GM12878 (cell line): Measurements from ENCODE around the gene EEFSEC.

ENCODE experiments used
- CREB1 ChIP-seq: IDR thresholded peaks from 2 replicates; pipeline ENCODE4 v1.6.1; 2012; ENCODE audit warnings: low read depth, mild to moderate bottlenecking, inconsistent platforms
- CTCF ChIP-seq, 3 experiments: IDR thresholded peaks in 2 of 3; conservative IDR thresholded peaks in 1 of 3; 2 replicates each; pipeline ENCODE4 v1.5.1; 2011; ENCODE audit warnings: low read depth in 3 of 3, low read length in 3 of 3, mild to moderate bottlenecking in 3 of 3, control low read depth in 2 of 3, moderate library complexity in 2 of 3, inconsistent platforms in 1 of 3, mixed read lengths in 1 of 3; ENCODE audit not compliant: control insufficient read depth in 2 of 3, insufficient read depth in 1 of 3; ENCODE audit errors: extremely low read depth in 1 of 3
- EZH2 ChIP-seq: IDR thresholded peaks from 2 replicates; pipeline ENCODE4 v1.6.1; 2012; ENCODE audit warnings: low read depth, mild to moderate bottlenecking, control low read depth, inconsistent platforms, low read length, borderline replicate concordance; ENCODE audit not compliant: control insufficient read depth
- IKZF2 ChIP-seq, 2 experiments: fragments of 450-650 bp; IDR thresholded peaks; 2 replicates each; pipeline ENCODE4 v1.6.1; 2017; ENCODE audit warnings: mild to moderate bottlenecking in 2 of 2, moderate library complexity in 2 of 2
- MAX ChIP-seq: IDR thresholded peaks from 2 replicates; pipeline ENCODE4 v1.6.1; 2012; ENCODE audit warnings: low read depth, low read length, improper control_type of control experiment
- NFIC ChIP-seq: IDR thresholded peaks from 2 replicates; pipeline ENCODE4 v1.6.1; 2012; ENCODE audit warnings: low read depth, mild to moderate bottlenecking, inconsistent platforms, low read length, moderate library complexity
- POLR2A ChIP-seq: IDR thresholded peaks from 2 replicates; pipeline ENCODE4 v1.6.1; 2011; ENCODE audit warnings: low read depth, mild to moderate bottlenecking, low read length
- POLR2AphosphoS5 ChIP-seq: IDR thresholded peaks from 2 replicates; pipeline ENCODE4 v1.6.1; 2011; ENCODE audit warnings: mild to moderate bottlenecking, low read length, inconsistent platforms
- SIN3A ChIP-seq: IDR thresholded peaks from 2 replicates; pipeline ENCODE4 v1.6.1; 2012; ENCODE audit warnings: low read depth, low read length, improper control_type of control experiment
- SMC3 ChIP-seq: IDR thresholded peaks from 2 replicates; pipeline ENCODE4 v1.6.1; 2011; ENCODE audit warnings: low read length, improper control_type of control experiment, borderline replicate concordance
- SREBF2 ChIP-seq: IDR thresholded peaks from 2 replicates; pipeline ENCODE4 v1.6.1; 2012; ENCODE audit warnings: mild to moderate bottlenecking, low read length
- ZNF274 ChIP-seq: IDR thresholded peaks from one replicate; pipeline ENCODE4 v1.8.0; 2011; ENCODE audit not compliant: insufficient read length, insufficient read depth
- ZNF592 ChIP-seq: fragments of 450-650 bp; IDR thresholded peaks from 2 replicates; pipeline ENCODE4 v1.6.1; 2017; ENCODE audit warnings: mild to moderate bottlenecking, moderate library complexity

- TF ChIP-seq EZH2, result no peak
- no peak for TF ChIP-seq ZNF592
- TF ChIP-seq MAX, result no peak
- no peak for TF ChIP-seq CTCF (IDR thresholded peaks at IDR 0.05 in 2 of 3, conservative IDR thresholded peaks at IDR 0.05 in 1 of 3; ENCODE audit: control insufficient read depth in 2 of 3, extremely low read depth in 1 of 3, insufficient read depth in 1 of 3, low read depth in 3 of 3, low read length in 3 of 3)
- TF ChIP-seq POLR2AphosphoS5, result no peak
- TF ChIP-seq SREBF2, result no peak
- TF ChIP-seq POLR2A, result no peak
- TF ChIP-seq SMC3, result no peak
- no peak for TF ChIP-seq SIN3A
- no peak for TF ChIP-seq ZNF274
- no peak for TF ChIP-seq CREB1
- TF ChIP-seq NFIC, result no peak
- TF ChIP-seq IKZF2 (IDR thresholded peaks at IDR 0.05), result no peak
Measured at GRCh38 chr3:128321418-128321817, 168.1 kb downstream of the EEFSEC start.
